Measurements from ENCODE around the gene SPINK8. TPM values are rescaled to one million over a fixed set of nuclear protein-coding genes. Genes with fewer than 3 reads are reported as not detected.
"Not testable (repeated sequence)": the region's sequence is repeated elsewhere in the genome, so short reads cannot be mapped to it uniquely, and the experiment has no call there.

Gene SPINK8
- total RNA-seq, 2 experiments from 2014 or later, result not detected

DNA sequence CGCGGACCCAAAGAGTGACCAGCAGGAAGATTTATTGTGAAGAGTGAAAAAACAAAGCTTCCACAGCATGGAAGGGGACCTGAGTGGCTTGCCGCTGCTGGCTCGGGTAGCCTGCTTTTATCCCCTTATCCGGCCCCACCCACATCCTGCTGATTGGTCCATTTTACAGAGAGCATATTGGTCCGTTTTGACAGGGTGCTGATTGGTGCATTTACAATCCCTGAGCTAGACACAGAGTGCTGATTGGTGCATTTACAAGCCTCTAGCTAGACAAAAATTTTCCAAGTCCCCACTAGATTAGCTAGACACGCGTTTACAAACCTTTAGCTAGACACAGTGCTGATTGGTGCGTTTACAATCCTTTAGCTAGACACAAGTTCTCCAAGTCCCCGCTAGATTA is 62.2 kb downstream of the SPINK8 start:
- H3K27me3 Mint-ChIP-seq (ENCODE audit: low read depth); intact Hi-C loops (cut with micrococcal nuclease); H3K4me3 Mint-ChIP-seq; H3K27ac Mint-ChIP-seq; H3K9me3 Mint-ChIP-seq; H3K36me3 Mint-ChIP-seq (ENCODE audit: low read depth); DNase-seq: not testable (repeated sequence)
- CTCF ChIA-PET, result interaction anchor here (0.7 to 8.5 kb wide), 7 partner anchors 9 to 278 kb away, joined by 3 to 93 read pairs (median 3); no protein-coding TSS in a partner anchor
- H3K4me1 Mint-ChIP-seq (ENCODE audit: low read depth), result peaks cover 32% of the 10 kb centered on the region

- peaks cover 32% of the 10 kb centered on the region for H3K4me1 Mint-ChIP-seq (ENCODE audit: low read depth)
- H3K9me3 Mint-ChIP-seq, result no peaks in the 10 kb centered on the region
- DNase-seq, result no peak
- intact Hi-C loops (cut with micrococcal nuclease), result no loop called here
- CTCF ChIA-PET, result interaction anchor here (1.0 to 8.5 kb wide), 7 partner anchors 30 to 203 kb away, joined by 3 to 93 read pairs (median 4); partner anchors contain the start of genes CCDC51 and ZNF589
- H3K36me3 Mint-ChIP-seq (ENCODE audit: low read depth), result peaks cover 9% of the 10 kb centered on the region
- no peak overlapping the region for H3K4me3 Mint-ChIP-seq
- no peaks in the 10 kb centered on the region for H3K27me3 Mint-ChIP-seq (ENCODE audit: low read depth)
- no peak overlapping the region for H3K27ac Mint-ChIP-seq
Observed at GRCh38 chr3:48270306-48270705, 63.2 kb downstream of the SPINK8 start.

- CTCF ChIA-PET, result interaction anchor here (0.6 to 8.5 kb wide), 8 partner anchors 29 to 289 kb away, joined by 3 to 93 read pairs (median 4); partner anchors contain the start of genes CCDC51 and ZNF589
- H3K27ac Mint-ChIP-seq, result peak overlapping the region; percentile 88
- intact Hi-C loops (cut with micrococcal nuclease), result loop anchor here (2.0 kb wide), 4 partner anchors 37 to 287 kb away; partner anchors contain the start of gene PFKFB4
- H3K9me3 Mint-ChIP-seq, result no peaks in the 10 kb centered on the region
- peaks cover 9% of the 10 kb centered on the region for H3K36me3 Mint-ChIP-seq (ENCODE audit: low read depth)
- peaks cover 32% of the 10 kb centered on the region for H3K4me1 Mint-ChIP-seq (ENCODE audit: low read depth)
- DNase-seq, result no peak
- H3K27me3 Mint-ChIP-seq (ENCODE audit: low read depth), result no peaks in the 10 kb centered on the region
- H3K4me3 Mint-ChIP-seq, result no peak overlapping the region
Observed at GRCh38 chr3:48269592-48269991, 63.9 kb downstream of the SPINK8 start.

- CTCF ChIA-PET, result interaction anchor here (0.7 to 8.5 kb wide), 10 partner anchors 29 to 290 kb away, joined by 3 to 93 read pairs (median 4); partner anchors contain the start of genes CCDC51 and ZNF589
- H3K27ac Mint-ChIP-seq, result peak overlapping the region; percentile 88
- H3K9me3 Mint-ChIP-seq, result no peaks in the 10 kb centered on the region
- intact Hi-C loops (cut with micrococcal nuclease), result loop anchor here (1.0 to 2.0 kb wide), 7 partner anchors 28 to 288 kb away; partner anchors contain the start of genes CDC25A, NME6, PFKFB4 and ZNF589
- H3K4me3 Mint-ChIP-seq, result peak overlapping the region; percentile 37
- DNase-seq, result peak; percentile 54
- peaks cover 10% of the 10 kb centered on the region for H3K36me3 Mint-ChIP-seq (ENCODE audit: low read depth)
- H3K4me1 Mint-ChIP-seq (ENCODE audit: low read depth), result peaks cover 32% of the 10 kb centered on the region
- H3K27me3 Mint-ChIP-seq (ENCODE audit: low read depth), result no peaks in the 10 kb centered on the region
Observed at GRCh38 chr3:48268936-48269561, 64.4 kb downstream of the SPINK8 start.

DNA sequence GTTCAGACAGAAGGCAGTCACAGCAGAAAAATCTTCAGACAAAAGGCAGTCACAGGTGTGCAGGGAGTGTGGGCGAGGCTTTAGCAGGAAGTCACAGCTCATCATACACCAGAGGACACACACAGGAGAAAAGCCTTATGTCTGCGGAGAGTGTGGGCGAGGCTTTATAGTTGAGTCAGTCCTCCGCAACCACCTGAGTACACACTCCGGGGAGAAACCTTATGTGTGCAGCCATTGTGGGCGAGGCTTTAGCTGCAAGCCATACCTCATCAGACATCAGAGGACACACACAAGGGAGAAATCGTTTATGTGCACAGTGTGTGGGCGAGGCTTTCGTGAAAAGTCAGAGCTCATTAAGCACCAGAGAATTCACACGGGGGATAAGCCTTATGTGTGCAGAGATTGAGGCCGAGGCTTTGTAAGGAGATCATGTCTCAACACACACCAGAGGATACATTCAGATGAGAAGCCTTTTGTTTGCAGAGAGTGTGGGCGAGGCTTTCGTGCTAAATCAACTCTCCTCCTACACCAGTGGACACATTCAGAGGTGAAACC is 65.0 kb downstream of the SPINK8 start:
- CTCF ChIA-PET, result interaction anchor here (0.7 to 8.5 kb wide), 8 partner anchors 32 to 255 kb away, joined by 3 to 93 read pairs (median 3); no protein-coding TSS in a partner anchor
- no peaks in the 10 kb centered on the region for H3K27me3 Mint-ChIP-seq (ENCODE audit: low read depth)
- peaks cover 13% of the 10 kb centered on the region for H3K36me3 Mint-ChIP-seq (ENCODE audit: low read depth)
- peak overlapping the region; percentile 88 for H3K27ac Mint-ChIP-seq
- peak; percentile 96 for DNase-seq
- H3K4me1 Mint-ChIP-seq (ENCODE audit: low read depth), result peaks cover 32% of the 10 kb centered on the region
- H3K4me3 Mint-ChIP-seq, result peak overlapping the region; percentile 37
- H3K9me3 Mint-ChIP-seq, result no peaks in the 10 kb centered on the region
- intact Hi-C loops (cut with micrococcal nuclease), result loop anchor here (1.0 to 2.0 kb wide), 7 partner anchors 27 to 288 kb away; partner anchors contain the start of genes CDC25A, NME6, PFKFB4 and ZNF589

GRCh38 chr3:48267782-48268181 is 65.7 kb downstream of the SPINK8 start:
- Mint-ChIP-seq H3K4me1 (ENCODE audit: low read depth) (peaks cover 32% of the 10 kb centered on the region), H3K9me3 (no peaks in the 10 kb centered on the region), H3K27ac (peak overlapping the region; percentile 88), H3K27me3 (ENCODE audit: low read depth) (no peaks in the 10 kb centered on the region), H3K36me3 (ENCODE audit: low read depth) (peaks cover 13% of the 10 kb centered on the region), H3K4me3 (peak overlapping the region; percentile 22)
- intact Hi-C loops (cut with micrococcal nuclease), result loop anchor here (1.0 to 2.0 kb wide), 7 partner anchors 26 to 289 kb away; partner anchors contain the start of genes CDC25A, NME6, PFKFB4 and ZNF589
- CTCF ChIA-PET, result interaction anchor here (0.8 to 8.5 kb wide), 8 partner anchors 12 to 256 kb away, joined by 3 to 93 read pairs (median 4); no protein-coding TSS in a partner anchor
- DNase-seq, result no peak

- peaks cover 4% of the 10 kb centered on the region for H3K9me3 Mint-ChIP-seq
- H3K27ac Mint-ChIP-seq, result no peak overlapping the region
- CTCF ChIA-PET, result no interaction called here
- intact Hi-C loops (cut with micrococcal nuclease), result no loop called here
- H3K27me3 Mint-ChIP-seq (ENCODE audit: low read depth), result no peaks in the 10 kb centered on the region
- no peak overlapping the region for H3K4me3 Mint-ChIP-seq
- DNase-seq, result no peak
- peaks cover 44% of the 10 kb centered on the region for H3K36me3 Mint-ChIP-seq (ENCODE audit: low read depth)
- H3K4me1 Mint-ChIP-seq (ENCODE audit: low read depth), result peaks cover 4% of the 10 kb centered on the region
Observed at GRCh38 chr3:48258530-48258929, 74.9 kb downstream of the SPINK8 start.

Small RNA genes within 50 kb of the gene (microRNA-seq; reads per million reads assigned to microRNA genes)
- gene MIR2115 (ENCODE audit: borderline microRNAs expressed, borderline replicate concordance), result not detected

Other genes starting within 250 kb of the SPINK8 start
- gene CDC25A, start 145.2 kb downstream of the SPINK8 start, total RNA-seq, result 10 to 100 TPM; 40.8 to 41.8 TPM
- not detected for gene CAMP, start 110.2 kb downstream of the SPINK8 start, total RNA-seq
- gene ZNF589, start 92.6 kb downstream of the SPINK8 start, total RNA-seq, result 10 to 100 TPM; 15.8 to 16.3 TPM
- 10 to 100 TPM; 17.7 to 24.4 TPM for gene NME6, start 32.3 kb downstream of the SPINK8 start, total RNA-seq
- gene FBXW12, start 38.6 kb upstream of the SPINK8 start, total RNA-seq, result not detected
- 1 to 10 TPM; 1.5 to 2.0 TPM for gene PLXNB1, start 96.4 kb upstream of the SPINK8 start, total RNA-seq
- gene CCDC51, start 106.5 kb upstream of the SPINK8 start, total RNA-seq, result 10 to 100 TPM; 16.4 to 17.4 TPM
- 100 to 1,000 TPM; 319 to 353 TPM for gene TMA7, start 106.6 kb upstream of the SPINK8 start, total RNA-seq
- 10 to 100 TPM in 1 of 2 experiments, 1 to 10 TPM in 1; 8.9 to 10.0 TPM for gene ATRIP, start 113.1 kb upstream of the SPINK8 start, total RNA-seq
- gene SHISA5, start 170.5 kb upstream of the SPINK8 start, total RNA-seq, result 10 to 100 TPM; 85.7 to 90.3 TPM
- gene PFKFB4, start 223.1 kb upstream of the SPINK8 start, total RNA-seq, result 1 to 10 TPM; 5.1 to 5.4 TPM
- gene UCN2, start 230.1 kb upstream of the SPINK8 start, total RNA-seq, result not detected